HG03354 (cell line): Measurements from ENCODE around the gene PCDHA7.
"Not testable (repeated sequence)": the region's sequence is repeated elsewhere in the genome, so short reads cannot be mapped to it uniquely, and the experiment has no call there.

Experiments
- ATAC-seq: cut with Tn5 transposase; IDR thresholded peaks from one replicate; pipeline ENCODE4 v1.9.1; 2021; ENCODE audit warnings: mild to moderate bottlenecking; ENCODE audit not compliant: unreplicated experiment, poor library complexity, severe bottlenecking

PCDHA7 gene, protein sequence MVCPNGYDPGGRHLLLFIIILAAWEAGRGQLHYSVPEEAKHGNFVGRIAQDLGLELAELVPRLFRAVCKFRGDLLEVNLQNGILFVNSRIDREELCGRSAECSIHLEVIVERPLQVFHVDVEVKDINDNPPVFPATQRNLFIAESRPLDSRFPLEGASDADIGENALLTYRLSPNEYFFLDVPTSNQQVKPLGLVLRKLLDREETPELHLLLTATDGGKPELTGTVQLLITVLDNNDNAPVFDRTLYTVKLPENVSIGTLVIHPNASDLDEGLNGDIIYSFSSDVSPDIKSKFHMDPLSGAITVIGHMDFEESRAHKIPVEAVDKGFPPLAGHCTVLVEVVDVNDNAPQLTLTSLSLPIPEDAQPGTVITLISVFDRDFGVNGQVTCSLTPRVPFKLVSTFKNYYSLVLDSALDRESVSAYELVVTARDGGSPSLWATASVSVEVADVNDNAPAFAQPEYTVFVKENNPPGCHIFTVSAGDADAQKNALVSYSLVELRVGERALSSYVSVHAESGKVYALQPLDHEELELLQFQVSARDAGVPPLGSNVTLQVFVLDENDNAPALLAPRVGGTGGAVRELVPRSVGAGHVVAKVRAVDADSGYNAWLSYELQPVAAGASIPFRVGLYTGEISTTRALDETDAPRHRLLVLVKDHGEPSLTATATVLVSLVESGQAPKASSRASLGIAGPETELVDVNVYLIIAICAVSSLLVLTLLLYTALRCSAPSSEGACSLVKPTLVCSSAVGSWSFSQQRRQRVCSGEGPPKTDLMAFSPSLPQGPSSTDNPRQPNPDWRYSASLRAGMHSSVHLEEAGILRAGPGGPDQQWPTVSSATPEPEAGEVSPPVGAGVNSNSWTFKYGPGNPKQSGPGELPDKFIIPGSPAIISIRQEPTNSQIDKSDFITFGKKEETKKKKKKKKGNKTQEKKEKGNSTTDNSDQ

DNA sequence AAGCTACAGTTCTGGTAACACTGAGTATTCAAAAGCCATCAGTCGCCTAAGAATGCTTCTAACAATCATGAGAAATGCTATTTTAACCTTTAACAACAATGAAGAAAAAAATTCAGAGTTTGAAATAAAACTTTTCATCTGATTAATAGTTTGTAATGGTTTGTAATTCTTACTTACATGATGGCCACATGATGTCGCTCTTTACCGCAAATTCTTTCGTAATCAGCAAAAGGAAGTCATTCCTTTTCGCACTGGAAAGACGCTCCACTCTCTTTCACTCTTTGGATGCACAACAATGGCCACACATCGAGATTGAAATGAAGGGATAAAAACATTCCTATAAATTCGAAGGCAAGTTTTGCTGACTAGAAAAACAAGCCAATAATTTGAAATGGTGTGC lies at the start of gene PCDHA7:
PCDHA7 (plus strand) TSS at position 277 of the 400 bp plus-strand sequence; CDS start at position 392, 115 bp downstream.
- no peak for ATAC-seq

DNA sequence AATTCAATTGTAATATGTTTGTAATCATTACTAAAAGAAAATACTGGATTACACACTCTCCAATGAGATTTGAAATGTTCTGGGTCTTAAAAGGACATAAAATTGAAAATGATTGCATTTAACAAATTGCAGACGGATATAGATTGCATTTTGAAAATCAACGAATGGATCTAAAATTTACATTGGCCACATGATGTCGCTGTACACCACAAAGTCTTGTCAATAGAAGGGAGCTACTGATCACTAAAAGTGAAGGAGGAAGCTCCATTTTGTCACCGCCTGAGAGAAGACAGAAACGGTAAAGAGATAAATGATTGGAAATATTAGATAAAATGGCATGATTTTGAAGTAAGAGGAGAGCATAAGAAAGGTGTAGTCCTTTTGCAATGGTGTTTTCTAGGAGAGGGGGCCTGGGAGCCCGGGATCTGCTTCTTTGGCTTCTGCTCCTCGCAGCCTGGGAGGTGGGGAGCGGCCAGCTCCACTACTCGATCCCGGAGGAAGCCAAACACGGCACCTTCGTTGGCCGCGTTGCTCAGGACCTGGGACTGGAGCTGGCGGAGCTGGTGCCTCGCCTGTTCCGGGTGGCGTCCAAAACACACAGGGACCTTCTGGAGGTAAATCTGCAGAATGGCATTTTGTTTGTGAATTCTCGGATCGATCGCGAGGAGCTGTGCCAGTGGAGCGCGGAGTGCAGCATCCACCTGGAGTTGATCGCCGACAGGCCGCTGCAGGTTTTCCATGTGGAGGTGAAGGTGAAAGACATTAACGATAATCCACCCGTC lies 48.0 kb upstream of the PCDHA7 start, which contains the start of gene PCDHA1:
PCDHA1 (plus strand) TSS at position 236 of the 782 bp plus-strand sequence.
- no peak for ATAC-seq

DNA sequence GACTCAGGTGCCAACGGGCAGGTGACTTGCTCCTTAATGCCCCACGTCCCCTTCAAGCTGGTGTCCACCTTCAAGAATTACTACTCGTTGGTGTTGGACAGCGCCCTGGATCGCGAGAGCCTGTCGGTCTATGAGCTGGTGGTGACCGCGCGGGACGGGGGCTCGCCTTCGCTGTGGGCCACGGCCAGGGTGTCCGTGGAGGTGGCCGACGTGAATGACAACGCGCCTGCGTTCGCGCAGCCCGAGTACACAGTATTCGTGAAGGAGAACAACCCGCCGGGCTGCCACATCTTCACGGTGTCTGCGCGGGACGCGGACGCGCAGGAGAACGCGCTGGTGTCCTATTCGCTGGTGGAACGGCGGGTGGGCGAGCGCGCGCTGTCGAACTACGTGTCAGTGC lies 46.6 kb upstream of the PCDHA7 start:
- not testable (repeated sequence) for ATAC-seq

DNA sequence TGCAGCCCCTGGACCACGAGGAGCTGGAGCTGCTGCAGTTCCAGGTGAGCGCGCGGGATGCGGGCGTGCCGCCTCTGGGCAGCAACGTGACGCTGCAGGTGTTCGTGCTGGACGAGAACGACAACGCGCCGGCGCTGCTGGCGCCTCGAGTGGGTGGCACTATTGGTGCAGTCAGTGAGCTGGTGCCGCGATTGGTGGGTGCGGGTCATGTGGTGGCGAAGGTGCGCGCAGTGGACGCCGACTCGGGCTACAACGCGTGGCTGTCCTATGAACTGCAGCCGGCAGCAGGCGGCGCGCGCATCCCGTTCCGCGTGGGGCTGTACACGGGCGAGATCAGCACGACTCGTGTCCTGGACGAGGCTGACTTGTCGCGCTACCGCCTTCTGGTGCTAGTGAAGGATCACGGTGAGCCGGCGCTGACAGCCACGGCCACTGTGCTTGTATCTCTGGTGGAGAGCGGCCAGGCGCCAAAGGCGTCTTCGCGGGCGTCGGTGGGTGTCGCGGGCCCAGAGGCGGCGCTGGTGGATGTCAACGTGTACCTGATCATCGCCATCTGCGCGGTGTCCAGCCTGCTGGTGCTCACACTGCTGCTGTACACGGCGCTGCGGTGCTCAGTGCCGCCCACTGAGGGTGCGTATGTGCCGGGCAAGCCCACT lies 46.1 kb upstream of the PCDHA7 start:
- ATAC-seq, result not testable (repeated sequence)

DNA sequence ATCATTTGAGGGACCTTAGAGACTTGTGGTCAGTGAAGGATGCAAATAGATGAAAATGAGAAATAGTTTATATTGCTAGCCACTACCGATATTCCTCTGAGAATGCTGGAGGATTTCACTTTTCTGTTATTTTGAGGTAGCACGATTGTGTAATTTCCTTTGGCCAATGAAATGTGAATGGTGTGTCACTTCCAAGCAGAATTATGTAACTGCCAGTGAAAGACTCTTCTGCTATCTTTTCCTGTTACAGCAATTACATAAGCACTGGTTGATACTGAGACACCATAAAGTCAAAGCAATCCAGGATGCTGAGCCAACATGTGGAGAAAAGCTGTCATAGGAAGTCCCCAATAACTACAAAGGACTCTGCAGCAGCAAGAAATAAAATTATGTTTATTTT lies 43.0 kb upstream of the PCDHA7 start:
- no peak for ATAC-seq

DNA sequence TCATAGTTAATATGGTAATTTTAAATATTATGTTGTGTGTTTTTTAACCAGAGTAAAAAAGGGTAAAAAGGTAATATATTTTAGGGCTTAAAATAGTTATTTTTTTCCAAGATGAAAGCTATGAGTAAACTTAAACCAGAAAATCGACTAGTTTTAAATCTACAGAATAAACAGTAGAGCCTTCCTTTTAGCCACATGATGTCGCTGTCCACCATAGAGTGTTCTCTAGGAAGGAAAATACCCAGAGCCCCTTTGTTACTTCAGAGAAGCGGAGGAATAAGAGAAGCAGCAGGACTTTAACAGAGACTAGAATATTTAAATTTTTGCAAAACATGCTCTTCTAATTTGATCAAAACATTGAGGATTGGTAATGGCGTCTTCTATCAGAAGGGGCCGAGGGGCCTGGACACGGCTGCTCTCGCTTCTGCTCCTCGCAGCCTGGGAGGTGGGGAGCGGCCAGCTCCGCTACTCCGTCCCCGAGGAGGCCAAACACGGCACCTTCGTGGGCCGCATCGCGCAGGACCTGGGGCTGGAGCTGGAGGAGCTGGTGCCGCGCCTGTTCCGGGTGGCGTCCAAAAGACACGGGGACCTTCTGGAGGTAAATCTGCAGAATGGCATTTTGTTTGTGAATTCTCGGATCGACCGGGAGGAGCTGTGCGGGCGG lies 39.3 kb upstream of the PCDHA7 start, which contains the start of gene PCDHA2:
PCDHA2 (plus strand) TSS at position 258 of the 664 bp plus-strand sequence.
- no peak for ATAC-seq

DNA sequence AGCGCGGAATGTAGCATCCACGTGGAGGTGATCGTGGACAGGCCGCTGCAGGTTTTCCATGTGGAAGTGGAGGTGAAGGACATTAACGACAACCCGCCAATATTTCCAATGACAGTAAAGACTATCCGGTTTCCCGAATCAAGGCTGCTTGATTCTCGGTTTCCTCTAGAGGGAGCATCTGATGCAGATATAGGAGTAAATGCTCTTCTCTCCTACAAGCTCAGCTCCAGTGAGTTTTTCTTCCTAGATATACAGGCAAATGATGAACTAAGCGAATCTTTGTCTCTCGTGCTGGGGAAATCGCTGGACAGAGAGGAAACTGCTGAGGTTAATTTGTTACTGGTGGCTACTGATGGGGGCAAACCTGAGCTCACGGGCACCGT lies 38.8 kb upstream of the PCDHA7 start:
- ATAC-seq, result no peak

DNA sequence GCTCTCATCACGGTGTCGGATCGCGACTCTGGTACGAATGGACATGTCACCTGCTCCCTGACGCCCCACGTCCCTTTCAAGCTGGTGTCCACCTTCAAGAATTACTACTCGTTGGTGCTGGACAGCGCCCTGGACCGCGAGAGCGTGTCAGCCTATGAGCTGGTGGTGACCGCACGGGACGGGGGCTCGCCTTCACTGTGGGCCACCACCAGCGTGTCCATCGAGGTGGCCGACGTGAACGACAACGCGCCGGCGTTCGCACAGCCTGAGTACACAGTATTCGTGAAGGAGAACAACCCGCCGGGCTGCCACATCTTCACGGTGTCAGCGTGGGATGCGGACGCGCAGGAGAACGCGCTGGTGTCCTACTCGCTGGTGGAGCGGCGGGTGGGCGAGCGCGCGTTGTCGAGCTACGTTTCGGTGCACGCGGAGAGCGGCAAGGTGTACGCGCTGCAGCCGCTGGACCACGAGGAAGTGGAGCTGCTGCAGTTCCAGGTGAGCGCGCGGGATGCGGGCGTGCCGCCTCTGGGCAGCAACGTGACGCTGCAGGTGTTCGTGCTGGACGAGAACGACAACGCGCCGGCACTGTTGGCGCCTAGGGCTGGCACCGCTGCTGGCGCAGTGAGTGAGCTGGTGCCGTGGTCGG lies 37.9 kb upstream of the PCDHA7 start:
- not testable (repeated sequence) for ATAC-seq

DNA sequence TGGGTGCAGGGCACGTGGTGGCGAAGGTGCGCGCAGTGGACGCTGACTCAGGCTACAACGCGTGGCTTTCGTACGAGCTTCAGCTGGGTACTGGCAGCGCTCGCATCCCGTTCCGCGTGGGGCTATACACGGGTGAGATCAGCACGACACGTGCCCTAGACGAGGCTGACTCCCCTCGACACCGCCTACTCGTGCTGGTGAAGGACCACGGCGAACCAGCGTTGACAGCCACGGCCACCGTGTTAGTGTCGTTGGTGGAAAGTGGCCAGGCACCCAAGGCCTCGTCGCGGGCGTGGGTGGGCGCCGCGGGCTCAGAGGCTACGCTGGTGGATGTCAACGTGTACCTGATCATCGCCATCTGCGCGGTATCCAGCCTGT lies 37.4 kb upstream of the PCDHA7 start:
- ATAC-seq, result no peak

DNA sequence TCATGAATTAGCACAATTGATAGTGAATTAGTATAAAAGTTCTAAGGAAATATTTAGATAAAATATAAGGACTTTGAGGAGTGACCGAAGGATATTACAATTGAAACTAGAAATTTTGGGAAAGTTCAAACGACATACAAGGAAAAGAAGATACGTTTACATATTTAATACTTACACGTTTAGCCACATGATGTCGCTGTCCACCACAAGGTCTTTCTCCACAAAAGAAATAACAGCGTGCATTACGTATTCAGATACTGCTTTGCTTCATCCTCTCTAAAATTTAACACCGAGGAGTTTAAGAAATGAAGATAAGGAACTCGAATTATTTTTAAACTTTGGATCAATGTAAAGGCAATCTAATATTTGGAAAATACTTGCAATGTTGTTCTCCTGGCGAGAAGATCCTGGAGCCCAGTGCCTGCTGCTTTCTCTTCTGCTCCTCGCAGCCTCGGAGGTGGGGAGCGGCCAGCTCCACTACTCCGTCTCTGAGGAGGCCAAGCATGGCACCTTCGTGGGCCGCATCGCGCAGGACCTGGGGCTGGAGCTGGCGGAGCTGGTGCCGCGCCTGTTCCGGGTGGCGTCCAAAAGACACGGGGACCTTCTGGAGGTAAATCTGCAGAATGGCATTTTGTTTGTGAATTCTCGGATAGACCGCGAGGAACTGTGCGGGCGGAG lies 33.1 kb upstream of the PCDHA7 start, which contains the start of gene PCDHA3:
PCDHA3 (plus strand) TSS at position 242 of the 678 bp plus-strand sequence.
- ATAC-seq, result no peak

DNA sequence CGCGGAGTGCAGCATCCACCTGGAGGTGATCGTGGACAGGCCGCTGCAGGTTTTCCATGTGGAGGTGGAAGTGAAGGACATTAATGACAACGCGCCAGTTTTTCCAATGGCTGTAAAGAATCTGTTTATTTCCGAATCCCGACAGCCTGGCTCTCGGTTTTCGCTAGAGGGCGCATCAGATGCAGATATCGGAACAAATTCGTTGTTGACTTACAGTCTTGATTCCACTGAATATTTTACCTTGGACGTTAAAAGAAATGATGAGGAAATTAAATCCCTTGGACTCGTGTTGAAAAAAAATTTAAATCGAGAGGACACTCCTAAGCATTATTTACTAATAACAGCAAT lies 32.6 kb upstream of the PCDHA7 start:
- ATAC-seq, result no peak

DNA sequence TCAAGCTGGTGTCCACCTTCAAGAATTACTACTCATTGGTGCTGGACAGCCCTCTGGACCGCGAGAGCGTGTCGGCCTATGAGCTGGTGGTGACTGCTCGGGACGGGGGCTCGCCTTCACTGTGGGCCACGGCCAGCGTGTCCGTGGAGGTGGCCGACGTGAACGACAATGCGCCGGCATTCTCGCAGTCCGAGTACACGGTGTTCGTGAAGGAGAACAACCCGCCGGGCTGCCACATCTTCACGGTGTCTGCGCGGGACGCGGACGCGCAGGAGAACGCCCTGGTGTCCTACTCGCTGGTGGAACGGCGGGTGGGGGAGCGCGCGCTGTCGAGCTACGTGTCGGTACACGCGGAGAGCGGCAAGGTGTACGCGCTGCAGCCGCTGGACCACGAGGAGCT lies 31.7 kb upstream of the PCDHA7 start:
- ATAC-seq, result not testable (repeated sequence)

DNA sequence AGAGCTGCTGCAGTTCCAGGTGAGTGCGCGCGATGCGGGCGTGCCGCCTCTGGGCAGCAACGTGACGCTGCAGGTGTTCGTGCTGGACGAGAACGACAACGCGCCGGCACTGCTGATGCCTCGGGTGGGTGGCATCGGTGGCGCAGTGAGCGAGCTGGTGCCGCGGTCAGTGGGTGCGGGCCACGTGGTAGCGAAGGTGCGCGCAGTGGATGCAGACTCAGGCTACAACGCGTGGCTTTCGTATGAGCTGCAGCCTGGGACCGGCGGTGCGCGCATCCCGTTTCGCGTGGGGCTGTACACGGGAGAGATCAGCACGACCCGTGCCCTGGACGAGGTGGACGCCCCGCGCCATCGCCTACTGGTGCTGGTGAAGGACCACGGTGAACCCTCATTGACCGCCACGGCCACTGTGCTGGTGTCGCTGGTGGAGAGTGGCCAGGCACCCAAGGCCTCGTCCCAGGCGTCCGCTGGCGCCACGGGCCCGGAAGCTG lies 31.2 kb upstream of the PCDHA7 start:
- no peak for ATAC-seq

DNA sequence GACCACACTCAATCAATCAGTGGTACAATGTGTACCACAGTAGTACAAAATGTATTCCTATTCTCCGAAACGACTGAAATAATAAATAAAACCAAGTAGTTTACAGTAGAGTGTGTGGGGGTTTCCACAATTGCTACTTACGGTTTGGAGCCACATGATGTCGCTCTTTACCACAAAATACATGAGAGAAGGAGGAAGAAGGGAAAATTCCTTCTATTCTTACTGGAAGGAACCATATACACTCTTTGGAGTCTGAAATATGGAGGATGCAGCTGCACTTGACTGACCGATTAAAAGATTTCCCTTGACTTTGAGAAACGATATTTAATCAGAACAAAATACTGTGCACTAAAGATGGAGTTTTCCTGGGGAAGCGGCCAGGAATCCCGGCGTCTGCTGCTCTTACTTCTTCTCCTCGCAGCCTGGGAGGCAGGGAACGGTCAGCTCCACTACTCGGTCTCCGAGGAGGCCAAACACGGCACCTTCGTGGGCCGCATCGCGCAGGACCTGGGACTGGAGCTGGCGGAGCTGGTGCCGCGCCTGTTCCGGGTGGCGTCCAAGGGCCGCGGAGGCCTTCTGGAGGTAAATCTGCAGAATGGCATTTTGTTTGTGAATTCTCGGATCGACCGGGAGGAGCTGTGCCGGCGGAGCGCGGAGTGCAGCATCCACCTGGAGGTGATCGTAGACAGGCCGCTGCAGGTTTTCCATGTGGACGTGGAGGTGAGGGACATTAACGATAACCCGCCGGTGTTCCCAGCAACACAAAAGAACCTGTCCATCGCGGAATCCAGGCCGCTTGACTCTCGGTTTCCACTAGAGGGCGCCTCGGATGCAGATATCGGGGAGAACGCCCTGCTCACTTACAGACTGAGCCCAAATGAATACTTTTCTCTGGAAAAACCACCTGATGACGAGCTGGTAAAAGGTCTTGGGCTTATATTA lies 27.0 kb upstream of the PCDHA7 start, which contains the start of gene PCDHA4:
PCDHA4 (plus strand) TSS at position 235 of the 942 bp plus-strand sequence.
- no peak for ATAC-seq

DNA sequence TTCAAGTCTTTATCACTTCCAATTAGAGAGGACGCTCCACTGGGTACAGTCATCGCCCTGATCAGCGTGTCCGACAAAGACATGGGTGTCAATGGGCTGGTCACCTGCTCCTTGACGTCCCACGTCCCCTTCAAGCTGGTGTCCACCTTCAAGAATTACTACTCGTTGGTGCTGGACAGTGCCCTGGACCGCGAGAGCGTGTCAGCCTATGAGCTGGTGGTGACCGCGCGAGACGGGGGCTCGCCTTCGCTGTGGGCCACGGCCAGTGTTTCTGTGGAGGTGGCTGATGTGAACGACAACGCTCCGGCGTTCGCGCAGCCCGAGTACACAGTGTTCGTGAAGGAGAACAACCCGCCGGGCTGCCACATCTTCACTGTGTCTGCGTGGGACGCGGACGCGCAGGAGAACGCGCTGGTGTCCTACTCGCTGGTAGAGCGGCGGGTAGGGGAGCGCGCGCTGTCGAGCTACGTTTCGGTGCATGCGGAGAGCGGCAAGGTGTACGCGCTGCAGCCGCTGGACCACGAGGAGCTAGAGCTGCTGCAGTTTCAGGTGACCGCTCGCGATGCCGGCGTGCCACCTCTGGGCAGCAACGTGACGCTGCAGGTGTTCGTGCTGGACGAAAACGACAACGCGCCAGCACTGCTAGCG lies 25.7 kb upstream of the PCDHA7 start:
- not testable (repeated sequence) for ATAC-seq

DNA sequence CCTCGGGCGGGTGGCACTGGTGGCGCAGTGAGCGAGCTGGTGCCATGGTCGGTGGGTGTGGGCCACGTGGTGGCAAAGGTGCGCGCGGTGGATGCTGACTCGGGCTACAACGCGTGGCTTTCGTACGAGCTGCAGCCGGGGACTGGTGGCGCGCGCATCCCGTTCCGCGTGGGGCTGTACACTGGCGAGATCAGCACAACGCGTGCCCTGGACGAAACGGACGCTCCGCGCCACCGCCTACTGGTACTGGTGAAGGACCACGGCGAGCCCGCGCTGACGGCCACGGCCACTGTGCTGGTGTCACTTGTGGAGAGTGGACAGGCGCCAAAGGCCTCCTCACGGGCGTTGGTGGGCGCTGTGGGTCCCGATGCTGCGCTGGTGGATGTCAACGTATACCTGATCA lies 25.2 kb upstream of the PCDHA7 start:
- ATAC-seq, result no peak
